ENCODE data around the gene AMOTL2.

AMOTL2 gene

DNA sequence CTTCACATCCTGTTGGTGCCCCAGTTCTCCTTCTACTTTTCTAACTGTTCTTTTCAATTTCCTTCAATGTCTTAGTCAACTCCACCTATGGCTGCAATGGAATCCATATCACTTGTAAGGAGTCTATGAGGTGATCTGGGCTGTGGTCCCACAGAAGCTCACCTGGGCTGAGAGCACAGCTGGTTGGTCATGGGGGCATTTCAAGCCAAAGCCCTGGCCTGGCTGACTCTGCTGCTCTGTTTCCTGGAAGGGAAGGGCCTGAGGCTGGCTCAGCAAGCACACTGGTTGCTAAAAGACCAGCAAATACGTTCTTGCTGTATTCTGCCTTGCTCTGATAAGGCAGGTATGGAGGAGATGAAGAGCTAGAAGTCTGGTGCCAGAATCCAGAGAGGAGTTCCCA, 29.0 kb downstream of the AMOTL2 start:
- no peak for DNase-seq (ENCODE audit: low read depth)
- no peak overlapping the region for H3K4me3 ChIP-seq (ENCODE audit: low read length)
- TF ChIP-seq, protein P1, sequence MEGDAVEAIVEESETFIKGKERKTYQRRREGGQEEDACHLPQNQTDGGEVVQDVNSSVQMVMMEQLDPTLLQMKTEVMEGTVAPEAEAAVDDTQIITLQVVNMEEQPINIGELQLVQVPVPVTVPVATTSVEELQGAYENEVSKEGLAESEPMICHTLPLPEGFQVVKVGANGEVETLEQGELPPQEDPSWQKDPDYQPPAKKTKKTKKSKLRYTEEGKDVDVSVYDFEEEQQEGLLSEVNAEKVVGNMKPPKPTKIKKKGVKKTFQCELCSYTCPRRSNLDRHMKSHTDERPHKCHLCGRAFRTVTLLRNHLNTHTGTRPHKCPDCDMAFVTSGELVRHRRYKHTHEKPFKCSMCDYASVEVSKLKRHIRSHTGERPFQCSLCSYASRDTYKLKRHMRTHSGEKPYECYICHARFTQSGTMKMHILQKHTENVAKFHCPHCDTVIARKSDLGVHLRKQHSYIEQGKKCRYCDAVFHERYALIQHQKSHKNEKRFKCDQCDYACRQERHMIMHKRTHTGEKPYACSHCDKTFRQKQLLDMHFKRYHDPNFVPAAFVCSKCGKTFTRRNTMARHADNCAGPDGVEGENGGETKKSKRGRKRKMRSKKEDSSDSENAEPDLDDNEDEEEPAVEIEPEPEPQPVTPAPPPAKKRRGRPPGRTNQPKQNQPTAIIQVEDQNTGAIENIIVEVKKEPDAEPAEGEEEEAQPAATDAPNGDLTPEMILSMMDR (conservative IDR thresholded peaks at IDR 0.05; ENCODE audit: low read depth, low read length), result no peak

DNA sequence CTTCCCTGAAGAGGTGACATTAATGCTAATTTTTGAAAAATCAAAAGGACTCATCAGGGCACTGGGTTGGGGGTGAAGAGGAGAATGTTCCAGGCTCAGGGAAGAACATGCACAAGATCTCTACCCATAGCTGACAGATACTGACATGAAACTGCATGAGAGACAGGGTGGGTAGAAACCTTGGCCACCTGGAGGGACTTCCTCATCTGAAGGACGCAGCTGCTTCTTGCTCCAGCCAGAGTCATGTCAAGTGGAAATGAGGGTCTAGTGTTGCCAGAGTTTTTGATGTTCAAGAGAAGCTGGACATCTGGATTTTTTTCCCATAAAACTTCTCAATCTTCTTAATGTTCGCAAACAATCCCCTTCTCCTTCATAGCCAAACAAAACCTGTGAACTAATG, 29.7 kb downstream of the AMOTL2 start:
- TF ChIP-seq, protein P1 (conservative IDR thresholded peaks at IDR 0.05; ENCODE audit: low read depth, low read length), result no peak
- no peak for DNase-seq (ENCODE audit: low read depth)
- no peak overlapping the region for H3K4me3 ChIP-seq (ENCODE audit: low read length)

DNA sequence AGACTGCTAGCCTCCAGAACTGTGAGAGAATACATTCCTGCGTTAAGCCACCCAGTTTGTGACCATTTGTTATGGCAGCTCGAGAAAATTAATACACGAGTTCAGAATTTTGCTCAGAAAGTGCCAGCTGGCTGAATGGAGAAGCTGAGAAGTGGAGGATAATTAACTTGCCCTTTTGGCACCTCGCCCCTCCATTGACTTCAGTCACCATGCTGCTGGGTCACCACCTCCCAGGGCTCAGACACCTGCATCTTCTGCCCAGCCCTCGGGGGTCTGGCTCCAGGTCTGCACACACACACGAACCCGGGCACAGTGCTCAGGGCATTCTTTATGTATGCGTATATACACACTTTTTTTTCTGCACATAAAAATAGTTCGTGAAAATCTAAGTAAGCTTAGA, 32.0 kb downstream of the AMOTL2 start:
- TF ChIP-seq, protein P1 (conservative IDR thresholded peaks at IDR 0.05; ENCODE audit: low read depth, low read length), result no peak
- DNase-seq (ENCODE audit: low read depth), result no peak
- H3K4me3 ChIP-seq (ENCODE audit: low read length), result no peak overlapping the region

DNA sequence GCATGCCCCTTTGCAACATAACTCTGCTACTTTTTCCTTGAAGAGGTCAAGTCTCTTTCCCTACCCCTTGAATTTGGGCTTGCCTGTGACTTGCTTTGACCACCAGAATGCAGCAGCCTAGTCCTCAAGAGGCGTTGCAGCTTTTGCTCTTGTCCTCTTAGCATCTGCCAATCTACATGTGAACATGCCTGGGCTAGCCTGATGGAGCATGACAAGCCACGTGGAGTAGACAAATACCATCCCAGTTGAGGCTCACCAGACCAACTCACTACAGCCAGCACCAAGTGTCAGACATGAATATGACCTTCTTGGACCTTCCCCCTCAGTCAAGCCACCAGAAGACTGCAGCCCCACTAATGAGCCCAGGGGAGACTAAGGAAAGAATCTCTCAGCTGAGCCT, 32.9 kb downstream of the AMOTL2 start:
- H3K4me3 ChIP-seq (ENCODE audit: low read length), result no peak overlapping the region
- no peak for DNase-seq (ENCODE audit: low read depth)
- TF ChIP-seq, protein P1 (conservative IDR thresholded peaks at IDR 0.05; ENCODE audit: low read depth, low read length), result no peak

DNA sequence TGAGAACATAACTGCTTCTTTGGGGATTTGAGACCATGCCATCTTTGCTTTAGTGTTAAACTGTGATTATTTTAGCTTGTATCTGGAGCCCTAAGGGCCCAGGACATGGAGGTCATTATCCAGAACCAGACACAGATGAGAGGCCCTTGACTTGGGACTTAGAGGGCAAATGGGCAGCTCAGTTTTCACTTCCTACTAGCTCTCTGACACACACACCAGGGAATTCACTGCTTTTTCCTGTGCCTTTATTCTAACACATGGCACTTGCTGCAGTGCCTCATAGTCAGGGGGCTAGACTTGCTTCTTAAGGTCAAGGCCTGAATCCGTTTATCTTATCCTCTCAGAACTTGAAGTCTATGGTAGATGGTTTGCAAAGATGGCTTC, 33.3 kb downstream of the AMOTL2 start:
- H3K4me3 ChIP-seq (ENCODE audit: low read length), result no peak overlapping the region
- DNase-seq (ENCODE audit: low read depth), result no peak
- TF ChIP-seq, protein P1 (conservative IDR thresholded peaks at IDR 0.05; ENCODE audit: low read depth, low read length), result no peak

DNA sequence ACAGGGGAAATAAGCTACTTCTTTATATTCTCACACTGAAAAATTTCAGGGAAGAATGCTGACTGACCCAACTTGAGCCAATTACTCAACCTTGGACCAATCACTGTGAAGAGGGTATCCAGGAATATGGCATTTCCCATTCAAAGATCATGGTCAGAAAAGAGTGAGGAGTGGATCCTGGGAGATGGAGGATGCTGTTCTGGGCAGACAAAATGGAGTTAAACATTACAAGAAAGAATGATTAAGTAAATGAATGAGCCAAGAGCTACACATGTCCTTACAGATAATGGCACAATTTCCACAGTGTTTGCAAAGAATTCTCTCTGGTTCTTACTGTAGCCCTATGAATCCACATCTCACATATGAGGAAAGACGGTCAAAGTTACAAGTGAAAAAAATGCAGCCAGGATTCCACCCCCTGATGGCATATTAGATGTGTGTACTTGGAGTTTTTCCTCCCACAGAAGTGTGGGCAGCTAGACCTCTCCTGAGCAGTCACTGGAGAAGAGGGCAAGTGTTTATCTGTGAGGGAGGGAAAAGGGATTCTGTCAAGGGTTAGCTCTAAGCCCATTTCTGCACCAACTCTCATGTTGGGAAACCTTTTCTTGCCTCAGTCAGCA, 33.8 kb downstream of the AMOTL2 start:
- TF ChIP-seq, protein P1 (conservative IDR thresholded peaks at IDR 0.05; ENCODE audit: low read depth, low read length), result no peak
- H3K4me3 ChIP-seq (ENCODE audit: low read length), result no peak overlapping the region
- no peak for DNase-seq (ENCODE audit: low read depth)

DNA sequence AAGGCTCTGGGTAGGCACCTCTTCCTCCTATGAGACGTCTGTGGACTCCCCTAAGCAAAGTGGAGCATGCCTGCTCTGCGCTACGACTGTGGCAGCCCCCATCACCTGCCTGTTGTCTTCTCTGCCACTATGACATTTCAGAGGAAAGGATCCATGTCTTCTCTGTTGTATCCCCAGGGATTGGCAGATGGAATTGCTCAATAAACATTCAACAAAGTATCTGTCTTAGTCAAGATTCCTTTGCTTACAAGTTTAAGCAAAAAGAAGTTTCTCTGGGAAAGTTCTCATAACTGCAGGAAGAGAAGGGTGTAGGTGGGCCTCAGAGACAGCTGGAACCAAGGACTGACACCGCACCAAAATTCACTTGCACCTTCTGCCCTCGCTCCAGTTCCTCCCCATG, 34.3 kb downstream of the AMOTL2 start:
- DNase-seq (ENCODE audit: low read depth), result no peak
- no peak overlapping the region for H3K4me3 ChIP-seq (ENCODE audit: low read length)
- TF ChIP-seq, protein P1 (conservative IDR thresholded peaks at IDR 0.05; ENCODE audit: low read depth, low read length), result no peak

Measured in retinal pigment epithelial cell (primary cell).